ENCODE data around the gene TTC31. TPM values are rescaled to one million over a fixed set of nuclear protein-coding genes. Genes with fewer than 3 reads are reported as not detected.

The TTC31 gene
- total and polyA plus RNA-seq, 4 donors, result 9.9 to 26.4 (median 15.8) TPM

GRCh38 chr2:74515981-74516633 is 33.2 kb downstream of the TTC31 start:
- peak; percentile 85 for DNase-seq (ENCODE audit: low spot score)
- Histone ChIP-seq H3K9ac (ENCODE audit: low read depth in 1 of 2, low read length in 2 of 2) (no peak overlapping the region), H3K4me3 (ENCODE audit: low read depth in 1 of 3, low read length in 3 of 3) (peak overlapping the region in 2 of 3 donors; percentile 19 to 26), H3K9me3 (ENCODE audit: control insufficient read depth in 4 of 4, low read length in 3 of 4) (no peaks in the 10 kb centered on the region), H3K4me1 (ENCODE audit: control insufficient read depth in 4 of 4, insufficient read depth in 4 of 4, low read length in 3 of 4) (peaks cover 9 to 19% (median 13%) of the 10 kb centered on the region in 4 donors), H3K27ac (ENCODE audit: low read depth in 1 of 2, low read length in 2 of 2) (no peak overlapping the region), H3K27me3 (ENCODE audit: control insufficient read depth in 4 of 4, insufficient read depth in 4 of 4, low read length in 3 of 4) (peaks cover 11 to 30% (median 13%) of the 10 kb centered on the region in 4 donors), H3K36me3 (ENCODE audit: control insufficient read depth in 4 of 4, insufficient read depth in 3 of 4, low read depth in 1 of 4, low read length in 3 of 4) (no peaks in the 10 kb centered on the region)
- TF ChIP-seq HNF4G (IDR thresholded peaks at IDR 0.05), result no peak
- no peak for TF ChIP-seq NR2F2 (IDR thresholded peaks at IDR 0.05)
- no peak for TF ChIP-seq JUND (IDR thresholded peaks at IDR 0.05)
- no peak for TF ChIP-seq TAF1 (conservative IDR thresholded peaks at IDR 0.05)
- TF ChIP-seq REST (IDR thresholded peaks at IDR 0.05), result no peak
- TF ChIP-seq ATF3 (IDR thresholded peaks at IDR 0.05), result no peak
- 11% methylated on average over 72 of the region's 72 CpGs for WGBS

- Histone ChIP-seq H3K27ac (ENCODE audit: low read depth in 1 of 2, low read length in 2 of 2) (no peak overlapping the region), H3K9me3 (ENCODE audit: control insufficient read depth in 4 of 4, low read length in 3 of 4) (no peaks in the 10 kb centered on the region), H3K36me3 (ENCODE audit: control insufficient read depth in 4 of 4, insufficient read depth in 3 of 4, low read depth in 1 of 4, low read length in 3 of 4) (no peaks in the 10 kb centered on the region), H3K4me3 (ENCODE audit: low read depth in 1 of 3, low read length in 3 of 3) (peak overlapping the region in 1 of 3 donors; percentile 19), H3K9ac (ENCODE audit: low read depth in 1 of 2, low read length in 2 of 2) (no peak overlapping the region), H3K4me1 (ENCODE audit: control insufficient read depth in 4 of 4, insufficient read depth in 4 of 4, low read length in 3 of 4) (peaks cover 9 to 19% (median 13%) of the 10 kb centered on the region in 4 donors), H3K27me3 (ENCODE audit: control insufficient read depth in 4 of 4, insufficient read depth in 4 of 4, low read length in 3 of 4) (peaks cover 11 to 27% (median 13%) of the 10 kb centered on the region in 4 donors)
- TF ChIP-seq CTCF (IDR thresholded peaks at IDR 0.05; ENCODE audit: low read depth, low read length, missing input control) (no peak), JUND (IDR thresholded peaks at IDR 0.05) (no peak), HNF4G (IDR thresholded peaks at IDR 0.05) (no peak), RAD21 (IDR thresholded peaks at IDR 0.05) (no peak), ATF3 (IDR thresholded peaks at IDR 0.05) (no peak), NR2F2 (IDR thresholded peaks at IDR 0.05) (no peak), RXRA (IDR thresholded peaks at IDR 0.05) (no peak), SP1 (IDR thresholded peaks at IDR 0.05) (no peak), GABPA (IDR thresholded peaks at IDR 0.05 in 1 of 2, conservative IDR thresholded peaks at IDR 0.05 in 1 of 2) (no peak), FOXA2 (IDR thresholded peaks at IDR 0.05) (no peak)
- 75% methylated on average over 13 of the region's 13 CpGs for WGBS
- DNase-seq (ENCODE audit: low spot score), result no peak
Observed at GRCh38 chr2:74516650-74517049, 33.8 kb downstream of the TTC31 start.
